Measurements from ENCODE around the gene PLD3.

Gene PLD3, protein sequence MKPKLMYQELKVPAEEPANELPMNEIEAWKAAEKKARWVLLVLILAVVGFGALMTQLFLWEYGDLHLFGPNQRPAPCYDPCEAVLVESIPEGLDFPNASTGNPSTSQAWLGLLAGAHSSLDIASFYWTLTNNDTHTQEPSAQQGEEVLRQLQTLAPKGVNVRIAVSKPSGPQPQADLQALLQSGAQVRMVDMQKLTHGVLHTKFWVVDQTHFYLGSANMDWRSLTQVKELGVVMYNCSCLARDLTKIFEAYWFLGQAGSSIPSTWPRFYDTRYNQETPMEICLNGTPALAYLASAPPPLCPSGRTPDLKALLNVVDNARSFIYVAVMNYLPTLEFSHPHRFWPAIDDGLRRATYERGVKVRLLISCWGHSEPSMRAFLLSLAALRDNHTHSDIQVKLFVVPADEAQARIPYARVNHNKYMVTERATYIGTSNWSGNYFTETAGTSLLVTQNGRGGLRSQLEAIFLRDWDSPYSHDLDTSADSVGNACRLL

DNA sequence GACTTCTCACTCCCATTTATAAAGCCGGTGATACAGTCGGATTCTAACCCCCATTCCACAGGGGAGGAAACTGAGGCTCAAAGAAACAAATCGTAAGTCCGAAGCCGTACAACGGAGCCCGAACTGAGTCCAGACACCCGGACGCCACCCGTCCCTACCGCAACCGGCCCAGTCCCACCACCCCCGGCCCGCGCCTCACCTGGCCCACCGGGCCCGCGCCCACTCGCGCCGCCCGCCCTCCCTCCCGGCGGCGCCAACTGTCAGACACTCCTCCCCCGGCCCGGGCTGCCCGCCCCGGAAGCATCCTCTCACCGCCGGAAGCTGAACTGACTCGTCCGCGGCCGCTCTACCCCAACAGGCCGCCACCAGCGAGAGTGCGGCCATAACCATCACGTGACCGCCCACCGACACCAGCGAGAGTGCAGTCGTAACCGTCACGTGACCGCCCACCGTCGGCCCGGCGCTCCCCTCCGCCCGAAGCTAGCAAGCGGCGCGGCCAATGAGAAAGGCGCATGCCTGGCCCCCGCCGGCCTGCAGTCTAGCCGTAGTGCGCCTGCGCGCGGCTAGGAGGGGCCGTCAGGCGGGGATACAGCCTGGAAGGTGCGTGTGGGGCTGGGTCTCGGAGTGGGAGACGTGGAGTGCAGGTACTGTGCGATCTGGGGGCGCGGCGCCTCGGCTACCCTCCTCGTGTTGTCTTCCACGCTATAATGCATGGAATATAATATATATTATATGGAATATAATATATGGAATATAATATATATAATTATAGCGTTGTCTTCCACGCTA lies at the start of gene PLD3, which contains the start of gene C19orf47:
Gene PLD3, plus strand, starts transcription at position 571 of the 789 bp plus-strand sequence. CDS start 17,789 bp downstream, outside the sequence.
Gene C19orf47, minus strand, starts transcription at position 273 of the 789 bp plus-strand sequence. CDS start 6,540 bp downstream, outside the sequence.
- peak; percentile 95 to 99 (median 99) for DNase-seq (ENCODE audit: low read depth in 2 of 3, low spot score in 1 of 3)

DNA sequence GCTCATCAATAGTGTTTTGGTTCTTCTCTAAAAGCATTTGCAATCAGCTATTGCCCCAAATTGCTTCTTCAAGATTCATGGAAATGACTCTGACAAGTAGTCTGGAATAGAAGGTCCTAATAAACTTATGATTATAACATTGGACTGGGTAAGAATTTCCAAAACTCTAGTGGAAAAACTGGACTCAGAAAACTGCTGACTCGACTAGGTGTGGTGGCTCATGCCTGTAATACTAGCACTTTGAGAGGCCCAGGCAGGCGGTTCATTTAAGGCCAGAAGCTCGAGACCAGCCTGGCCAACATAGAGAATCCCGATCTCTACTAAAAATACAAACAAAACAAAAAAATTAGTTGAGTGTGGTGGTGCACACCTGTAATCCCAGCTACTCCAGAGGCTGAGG lies 47.8 kb upstream of the PLD3 start:
- DNase-seq (ENCODE audit: low read depth in 2 of 3, low spot score in 1 of 3) = no peak

DNA sequence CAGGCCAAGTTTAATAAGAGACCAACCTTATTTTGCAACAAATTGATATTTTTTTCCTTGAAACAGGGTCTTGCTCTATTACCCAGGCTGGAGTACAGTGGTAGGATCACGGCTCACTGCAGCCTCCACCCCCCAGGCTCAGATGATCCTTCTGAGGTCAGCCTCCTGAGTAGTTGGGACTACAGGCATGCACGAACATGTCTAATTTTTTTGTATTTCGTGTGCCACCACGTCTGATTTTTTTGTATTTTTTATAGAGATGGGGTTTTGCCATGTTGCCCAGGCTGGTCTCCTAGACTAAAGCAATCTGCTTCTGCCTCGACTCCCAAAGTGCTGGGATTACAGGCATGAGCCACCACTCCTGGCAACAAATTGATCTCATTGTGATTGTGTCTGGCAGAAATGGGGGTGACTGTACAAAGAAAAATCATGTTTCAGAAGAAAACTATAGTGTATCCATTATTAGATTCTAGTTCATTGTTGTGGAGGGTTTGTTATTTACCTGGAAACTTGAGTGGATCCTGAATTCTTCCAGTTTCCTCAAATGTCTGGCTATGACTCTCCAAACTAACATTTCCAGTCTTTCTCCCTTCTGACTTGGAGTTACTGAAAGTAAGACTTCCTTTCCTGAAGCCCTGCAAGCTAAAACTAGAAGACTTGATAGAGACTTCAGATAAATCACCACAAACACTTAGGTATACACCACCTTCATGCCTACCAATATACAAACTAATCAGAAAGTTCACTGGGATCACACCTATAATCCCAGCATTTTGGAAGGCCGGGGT lies 46.1 kb upstream of the PLD3 start:
- no peak for DNase-seq (ENCODE audit: low read depth in 2 of 3, low spot score in 1 of 3)

DNA sequence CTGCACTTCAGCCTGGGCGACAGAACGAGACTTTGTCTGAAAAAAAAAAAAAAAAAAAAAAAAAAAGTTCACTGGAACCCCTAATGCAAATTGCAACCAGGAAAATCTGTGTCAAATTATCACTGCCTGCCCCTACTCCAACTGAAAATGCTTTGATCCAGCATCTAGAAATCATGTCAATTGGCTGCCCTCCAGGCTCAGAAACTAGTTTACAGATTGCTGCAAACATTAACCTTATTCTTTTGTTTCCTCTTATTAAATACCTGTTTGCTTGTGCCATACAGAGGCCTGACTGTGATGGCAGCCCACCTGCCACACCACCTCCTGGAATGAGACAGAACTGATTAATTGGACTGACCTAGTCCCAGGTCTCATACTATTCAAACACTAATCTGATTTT lies 44.7 kb upstream of the PLD3 start:
- no peak for DNase-seq (ENCODE audit: low read depth in 2 of 3, low spot score in 1 of 3)

DNA sequence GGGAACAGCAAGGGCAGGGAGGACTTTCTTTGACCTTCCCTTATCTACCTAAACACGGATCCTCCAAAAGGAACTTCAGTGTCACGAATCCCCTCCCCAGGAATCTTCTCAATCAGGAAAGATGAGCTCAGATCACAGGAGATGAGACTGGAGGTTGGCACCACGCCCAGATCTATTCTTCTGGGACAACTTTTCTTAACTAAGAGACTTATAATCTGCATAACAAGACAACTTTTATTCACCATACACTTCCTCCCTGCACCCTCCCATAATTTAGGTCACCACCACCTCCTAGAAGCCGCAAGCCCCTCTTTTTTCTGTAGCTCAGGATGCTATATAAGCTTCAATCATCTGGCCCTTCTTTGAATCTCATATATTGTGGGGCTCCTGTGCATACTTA lies 44.2 kb upstream of the PLD3 start:
- no peak for DNase-seq (ENCODE audit: low read depth in 2 of 3, low spot score in 1 of 3)

DNA sequence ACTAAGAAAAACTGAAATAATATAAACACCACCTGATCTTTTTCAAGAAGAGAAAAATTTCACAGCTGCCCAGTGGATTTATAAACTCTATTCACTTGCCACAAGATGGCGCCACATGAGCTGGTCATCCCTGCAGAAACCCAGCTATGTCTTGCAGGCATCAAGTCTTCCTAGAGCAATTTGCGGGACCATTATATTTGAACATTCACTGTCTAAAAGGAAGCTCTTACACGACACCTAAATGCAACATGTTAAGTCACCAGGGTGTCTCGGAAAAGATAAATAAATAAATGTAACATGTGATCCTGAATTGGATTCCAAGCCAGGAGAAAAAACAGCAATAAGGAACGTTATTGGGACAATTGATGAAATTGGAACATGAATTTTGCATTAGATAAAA lies 43.1 kb upstream of the PLD3 start:
- peak; percentile 50 to 77 (median 61) for DNase-seq (ENCODE audit: low read depth in 2 of 3, low spot score in 1 of 3)

DNA sequence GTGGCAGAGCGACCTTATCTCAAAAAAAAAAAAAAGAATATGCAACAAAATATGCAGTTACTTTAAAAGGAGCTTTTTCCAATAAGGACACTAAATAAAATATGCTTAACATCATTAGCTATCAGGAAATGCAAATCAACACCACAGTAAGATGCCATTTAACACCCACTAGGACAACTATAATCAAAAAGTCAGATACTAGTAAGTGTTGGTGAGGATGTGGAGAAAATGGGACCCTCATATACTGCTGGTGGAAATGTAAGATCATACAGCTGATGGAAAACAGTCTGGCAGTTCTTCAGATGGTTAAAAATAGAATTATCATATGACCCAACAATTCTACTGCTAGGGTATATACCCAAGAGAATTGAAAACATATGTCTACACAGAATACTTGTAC lies 38.8 kb upstream of the PLD3 start:
- no peak for DNase-seq (ENCODE audit: low read depth in 2 of 3, low spot score in 1 of 3)

DNA sequence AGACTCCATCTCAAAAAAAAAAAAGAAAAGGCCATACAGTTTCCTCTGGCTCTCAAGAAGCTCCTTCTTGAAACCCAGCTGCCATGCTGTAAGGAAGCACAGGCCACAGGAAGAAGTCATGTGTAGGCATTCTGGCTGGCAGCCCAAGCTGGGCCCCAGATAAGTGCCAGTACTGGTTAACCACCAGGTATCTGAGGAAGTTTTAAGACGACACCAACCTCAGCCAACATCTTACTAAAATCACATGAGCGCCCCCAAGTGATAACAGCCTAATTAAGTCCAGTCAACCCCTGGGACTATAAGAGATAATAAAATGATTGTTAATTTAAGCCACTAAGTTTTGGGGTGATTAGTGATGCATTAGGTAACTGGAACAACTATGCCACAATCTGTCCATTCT lies 36.0 kb upstream of the PLD3 start:
- no peak for DNase-seq (ENCODE audit: low read depth in 2 of 3, low spot score in 1 of 3)

DNA sequence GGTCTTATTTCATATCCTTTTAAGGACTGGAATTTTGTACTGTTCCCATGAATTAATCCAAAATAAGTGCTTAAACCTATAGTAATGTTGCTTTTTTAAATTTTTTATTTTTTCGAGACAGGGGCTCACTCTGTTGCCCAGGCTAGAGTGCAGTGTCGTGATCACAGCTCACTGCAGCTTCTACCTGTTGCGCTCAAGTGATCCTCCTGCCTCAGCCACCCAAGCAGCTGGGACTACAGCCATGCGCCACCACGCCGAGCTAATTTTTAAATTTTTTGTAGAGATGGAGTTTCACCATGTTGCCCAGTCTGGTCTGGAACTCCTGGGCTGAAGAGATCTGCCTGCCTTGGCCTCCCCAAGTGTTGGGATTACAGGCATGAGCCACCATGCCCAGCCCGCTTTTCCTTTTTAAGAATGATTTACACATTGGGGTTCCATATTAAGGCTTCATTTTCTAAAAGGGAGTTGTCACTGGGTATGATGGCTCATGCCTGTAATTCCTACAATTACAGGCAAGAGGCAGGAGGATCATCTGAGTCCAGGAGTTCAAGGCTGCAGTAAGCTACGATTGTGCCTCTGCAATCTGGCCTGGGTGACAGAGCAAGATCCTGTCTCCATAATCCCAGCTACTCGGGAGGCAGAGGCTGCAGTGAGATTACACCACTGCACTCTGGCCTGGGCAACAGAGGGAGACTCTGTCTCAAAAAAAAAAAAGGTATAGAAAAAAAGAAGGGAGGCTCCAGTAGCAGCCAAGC lies 35.1 kb upstream of the PLD3 start:
- DNase-seq (ENCODE audit: low read depth in 2 of 3, low spot score in 1 of 3) = no peak

DNA sequence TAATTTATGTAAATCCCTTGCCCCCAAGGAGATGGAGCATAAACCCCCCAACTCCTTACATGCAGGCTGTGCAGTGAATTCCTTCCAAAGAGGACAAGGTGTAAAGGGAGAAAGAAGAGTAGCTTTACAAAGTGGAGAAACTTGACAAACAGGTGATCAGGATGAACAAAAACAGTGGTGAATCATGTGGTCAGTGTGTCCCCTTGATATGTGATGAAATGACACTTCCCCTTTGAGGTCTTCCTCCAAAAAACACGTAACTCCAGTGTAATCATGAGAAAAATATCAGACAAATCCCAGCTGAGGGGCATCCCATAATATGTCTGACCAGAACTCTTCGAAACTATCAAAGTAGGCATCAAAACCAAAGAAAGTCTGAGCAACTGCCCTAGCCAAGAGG lies 33.8 kb upstream of the PLD3 start:
- no peak for DNase-seq (ENCODE audit: low read depth in 2 of 3, low spot score in 1 of 3)

DNA sequence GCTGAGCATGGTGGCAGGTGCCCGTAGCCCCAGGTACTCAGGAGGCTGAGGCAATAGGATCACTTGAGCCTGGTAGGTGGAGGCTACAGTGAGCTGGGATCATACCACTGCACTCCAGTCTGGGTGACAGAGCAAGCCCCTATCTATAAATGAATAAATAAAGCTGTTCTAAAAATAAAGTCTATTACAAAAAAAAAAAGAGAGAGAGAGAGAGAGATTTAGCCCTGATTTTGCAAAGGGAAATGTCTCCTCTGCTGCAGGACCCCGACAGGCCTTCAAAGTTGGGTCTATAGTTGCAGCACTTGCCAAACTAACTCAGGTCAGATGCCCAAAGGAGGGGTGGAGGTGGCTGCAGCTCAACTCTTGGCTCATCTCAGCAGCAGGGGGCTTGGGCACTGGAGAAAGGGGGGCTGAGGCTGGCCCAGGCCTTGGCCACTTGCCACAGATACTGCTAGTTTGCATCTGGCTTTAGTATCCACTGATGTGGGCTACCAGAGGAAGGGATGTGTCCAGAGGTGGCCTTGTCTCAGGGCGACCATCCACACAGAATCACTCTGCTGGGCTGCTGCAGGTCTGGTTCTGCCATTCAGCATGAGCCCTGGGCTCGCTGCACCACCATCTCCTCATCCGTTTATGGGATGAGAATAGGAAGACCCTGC lies 32.6 kb upstream of the PLD3 start:
- DNase-seq (ENCODE audit: low read depth in 2 of 3, low spot score in 1 of 3) = no peak

DNA sequence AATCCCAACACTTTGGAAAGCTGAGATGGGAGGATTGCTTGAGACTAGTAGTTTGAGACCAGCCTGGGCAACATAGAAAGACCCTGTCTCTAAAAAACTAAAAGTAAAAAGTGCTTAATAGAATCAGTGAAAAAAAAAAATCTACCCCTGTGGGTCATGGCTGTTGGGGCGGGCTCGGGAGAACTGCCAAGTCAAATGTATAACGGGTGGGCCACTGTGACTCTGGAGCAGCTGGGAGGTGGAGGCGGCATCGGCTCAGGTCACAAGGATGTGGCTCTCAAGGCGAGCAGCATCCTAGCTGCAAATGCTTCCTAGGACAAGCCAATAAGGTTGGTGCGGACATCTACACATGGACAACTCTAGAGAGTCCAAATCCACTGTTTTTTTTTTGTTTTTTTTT lies 31.2 kb upstream of the PLD3 start:
- no peak for DNase-seq (ENCODE audit: low read depth in 2 of 3, low spot score in 1 of 3)

DNA sequence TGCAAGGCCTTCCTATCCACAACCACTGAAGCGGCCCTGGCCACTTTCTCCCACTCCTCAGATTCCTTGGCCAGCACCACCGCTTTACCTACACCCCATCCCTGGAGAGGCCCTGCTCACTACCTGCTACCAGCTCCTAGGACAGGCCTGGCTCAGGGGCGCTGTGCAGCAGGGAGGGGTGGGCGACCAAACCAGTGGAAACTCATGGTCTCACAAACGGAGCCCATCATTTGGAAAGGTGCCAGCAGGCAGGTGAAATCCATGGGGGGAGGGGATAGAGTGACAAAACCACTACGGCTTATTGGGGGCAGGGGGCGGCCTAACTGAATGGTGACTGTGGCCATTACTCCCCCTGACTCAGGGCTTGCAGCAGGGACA lies 27.9 kb upstream of the PLD3 start:
- DNase-seq (ENCODE audit: low read depth in 2 of 3, low spot score in 1 of 3) = no peak

DNA sequence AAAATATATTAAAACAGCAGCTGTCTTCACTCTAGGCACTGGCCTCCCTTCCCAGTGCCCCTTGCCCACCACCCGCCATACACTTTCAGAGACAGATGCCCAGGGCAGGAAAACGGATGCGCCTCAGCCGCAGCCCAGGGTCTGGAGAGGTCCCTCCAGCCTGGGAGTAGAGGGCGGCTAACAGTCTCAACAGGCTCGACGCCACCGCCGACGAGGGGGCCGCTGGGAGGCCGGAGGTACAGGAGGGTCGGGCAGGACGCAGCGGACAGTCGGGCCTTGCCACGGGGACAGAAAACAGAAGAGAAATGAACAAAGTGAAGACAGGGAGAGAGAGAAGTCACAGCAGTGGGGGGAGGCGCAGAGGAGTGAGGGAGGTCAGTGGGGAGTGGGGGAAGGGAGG lies 27.4 kb upstream of the PLD3 start:
- no peak for DNase-seq (ENCODE audit: low read depth in 2 of 3, low spot score in 1 of 3)

DNA sequence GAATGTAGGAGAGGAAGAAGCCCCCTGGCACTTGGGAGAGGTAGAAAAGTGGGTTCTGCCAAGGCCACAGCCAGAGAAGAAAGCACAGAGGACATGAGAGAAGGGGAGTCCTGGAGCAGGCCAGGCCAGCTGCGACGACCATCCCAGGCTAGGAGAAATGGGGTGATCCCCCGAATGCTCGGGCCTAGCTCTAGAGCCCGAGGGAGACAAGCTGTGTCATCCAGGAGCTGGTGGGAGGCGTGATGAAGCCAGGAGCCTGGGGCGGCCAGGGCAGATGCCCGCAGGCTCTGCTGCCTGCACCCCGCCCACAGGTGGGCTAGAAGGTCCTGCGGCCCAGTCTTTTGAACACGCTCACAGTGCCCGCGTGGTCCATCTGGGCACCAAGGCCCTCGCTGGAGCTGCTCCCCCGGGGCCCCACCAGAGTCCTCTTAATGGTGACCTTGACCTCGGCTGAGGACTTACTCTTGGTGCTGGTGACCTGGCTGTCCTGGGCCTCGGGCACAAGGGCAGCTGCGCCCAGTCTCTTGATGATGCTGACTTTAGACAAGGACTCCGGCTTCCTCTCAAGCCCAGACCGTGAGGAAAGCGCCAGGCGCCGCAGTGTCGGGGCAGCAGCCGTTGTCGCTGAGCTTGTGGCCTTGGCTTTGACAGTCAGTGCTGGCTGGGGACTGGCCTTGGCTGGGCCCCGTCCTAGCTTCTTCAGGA lies 26.8 kb upstream of the PLD3 start:
- no peak for DNase-seq (ENCODE audit: low read depth in 2 of 3, low spot score in 1 of 3)

DNA sequence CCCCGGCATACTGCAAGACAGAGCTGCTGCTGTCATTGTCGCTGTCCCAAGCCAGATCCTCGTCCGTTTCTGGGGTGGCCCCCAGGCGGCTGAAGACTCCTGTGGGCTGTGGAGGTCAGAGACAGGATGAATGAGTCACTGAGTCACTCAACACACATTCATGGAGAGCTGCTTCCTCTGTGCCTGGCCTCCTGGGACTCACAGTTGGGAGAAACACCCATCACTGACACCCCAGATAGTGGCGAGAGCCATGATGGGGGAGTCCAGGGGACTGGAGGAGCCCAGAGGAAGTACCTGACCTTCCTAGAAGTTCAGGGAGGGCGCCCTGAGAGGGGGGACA lies 26.3 kb upstream of the PLD3 start:
- DNase-seq (ENCODE audit: low read depth in 2 of 3, low spot score in 1 of 3) = no peak

DNA sequence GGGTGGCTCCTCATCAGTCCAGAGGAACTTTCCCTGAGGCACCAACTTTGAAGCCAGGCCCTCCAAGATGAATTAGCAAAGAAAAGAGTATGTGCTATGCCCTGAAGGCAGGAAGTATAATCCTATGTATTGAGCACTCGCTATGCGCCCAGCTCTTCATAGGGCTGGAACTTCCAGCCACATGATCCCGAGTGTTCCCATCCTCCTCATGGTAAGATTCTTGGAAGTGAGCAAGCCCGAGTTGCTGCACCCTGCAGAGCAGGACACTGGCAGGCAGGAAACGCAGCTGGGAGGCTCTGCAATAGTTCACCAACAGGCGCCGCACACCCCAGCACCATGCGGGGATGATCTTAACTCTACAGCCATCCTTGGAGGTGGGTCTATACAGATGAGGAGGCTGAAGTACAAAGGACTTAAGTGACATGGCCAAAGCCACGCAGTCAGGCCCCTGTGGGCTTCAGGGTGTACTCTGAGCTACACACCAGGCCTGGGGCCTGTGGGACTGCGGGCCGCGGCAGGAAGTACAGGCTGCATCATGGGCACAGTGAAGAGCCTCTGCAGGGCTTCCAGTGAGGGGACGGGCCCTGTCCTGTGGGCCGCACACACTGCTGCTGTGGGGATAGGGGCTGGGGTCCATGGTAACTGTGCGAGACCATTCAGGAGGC lies 25.4 kb upstream of the PLD3 start:
- DNase-seq (ENCODE audit: low read depth in 2 of 3, low spot score in 1 of 3) = no peak

DNA sequence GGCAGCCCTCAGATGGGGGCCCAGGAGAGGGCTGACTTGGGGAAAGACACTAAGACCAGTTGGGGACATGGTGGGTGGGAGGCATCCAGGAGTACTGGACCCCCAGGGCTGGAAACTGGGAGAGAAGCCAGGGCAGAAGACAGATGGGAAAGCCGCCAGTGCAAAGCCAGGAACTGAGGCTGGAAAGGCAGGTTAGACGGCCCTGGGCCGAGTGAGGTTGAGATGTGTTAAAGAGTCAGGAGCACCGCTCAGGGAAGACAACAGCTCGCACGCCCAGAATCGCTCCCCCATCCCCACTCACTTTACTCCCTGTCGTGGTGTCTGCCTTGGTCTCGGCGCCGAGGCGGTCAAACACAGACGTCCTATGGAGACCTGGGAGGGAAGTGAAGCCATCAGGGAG lies 24.8 kb upstream of the PLD3 start:
- no peak for DNase-seq (ENCODE audit: low read depth in 2 of 3, low spot score in 1 of 3)

DNA sequence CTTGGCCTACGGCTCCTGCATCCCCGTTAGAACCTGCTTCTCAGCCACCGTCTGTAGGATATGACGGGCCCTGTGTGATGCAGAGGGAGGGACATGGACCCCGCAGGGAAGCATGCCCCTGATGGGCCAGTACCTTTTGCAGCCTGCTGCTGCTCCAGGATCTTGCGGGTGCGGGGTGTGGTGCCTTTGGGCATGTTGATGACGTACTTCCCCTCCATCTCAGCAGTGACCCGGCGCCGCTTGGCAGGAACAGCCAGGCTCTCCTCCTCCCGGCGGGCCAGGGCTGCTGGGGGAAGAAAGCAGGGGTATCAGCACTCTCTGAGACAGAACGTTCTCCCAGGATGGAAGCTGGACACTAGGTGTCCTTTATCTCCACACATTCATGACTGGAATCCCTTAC lies 22.3 kb upstream of the PLD3 start:
- DNase-seq (ENCODE audit: low read depth in 2 of 3, low spot score in 1 of 3) = no peak
